Common myeloid progenitor, CD34-positive (primary cell): Measurements from ENCODE around the gene FGFR1OP2.

Experiments used
- CTCF ChIA-PET: fragments of 350-600 bp; sonication (Branson Sonifier 250); formaldehyde crosslinking; loops from one replicate; lab custom pipeline; 2021; ENCODE audit warnings: antibody characterized with exemption; lab: Charles Lee
- POLR2A ChIA-PET: fragments of 350-600 bp; sonication (Branson Sonifier 250); formaldehyde crosslinking; loops from one replicate; lab custom pipeline; 2021; ENCODE audit warnings: antibody characterized with exemption; lab: Charles Lee
- DNase-seq, 3 donors: peaks; one replicate each; pipeline versions ENCODE4 v3.0.0 to v3.0.0-alpha.2; 2013
- H3K27ac ChIP-seq, 2 experiments: 1 replicate in 1 of 2; 2 replicates in 1 of 2; pipeline ENCODE4 v1.7.0; 2013; ENCODE audit warnings: inconsistent platforms in 2 of 2, low read length in 2 of 2, mild to moderate bottlenecking in 2 of 2, low read depth in 1 of 2, moderate library complexity in 1 of 2; ENCODE audit not compliant: severe bottlenecking in 2 of 2, insufficient read depth in 1 of 2, poor library complexity in 1 of 2
- H3K27me3 ChIP-seq, 5 experiments: replicated peaks in 2 of 5; 1 replicate in 3 of 5; 2 replicates in 2 of 5; pipeline versions ENCODE4 v1.6.1 to v1.7.0; 2013; ENCODE audit warnings: low read length in 4 of 5, mild to moderate bottlenecking in 2 of 5, moderate library complexity in 2 of 5, inconsistent platforms in 1 of 5; ENCODE audit not compliant: insufficient read depth in 5 of 5, control insufficient read depth in 4 of 5
- H3K36me3 ChIP-seq, 4 experiments: 1 replicate in 2 of 4; 2 replicates in 2 of 4; pipeline versions ENCODE4 v1.6.1 to v1.7.0; 2013; ENCODE audit warnings: low read length in 3 of 4, control low read depth in 1 of 4, mild to moderate bottlenecking in 1 of 4; ENCODE audit not compliant: control insufficient read depth in 4 of 4, insufficient read depth in 4 of 4
- H3K4me1 ChIP-seq, 4 experiments: 1 replicate in 3 of 4; 2 replicates in 1 of 4; pipeline versions ENCODE4 v1.6.1 to v1.7.1; 2013; ENCODE audit warnings: low read length in 3 of 4, mild to moderate bottlenecking in 3 of 4, control low read depth in 1 of 4, inconsistent platforms in 1 of 4, moderate library complexity in 1 of 4; ENCODE audit not compliant: control insufficient read depth in 4 of 4, insufficient read depth in 4 of 4; ENCODE audit errors: control extremely low read depth in 1 of 4
- H3K4me3 ChIP-seq, 7 experiments: 1 replicate in 4 of 7; 2 replicates in 3 of 7; pipeline versions ENCODE4 v1.5.1 to v1.7.0; 2013; ENCODE audit warnings: mild to moderate bottlenecking in 7 of 7, low read length in 6 of 7, moderate library complexity in 6 of 7, inconsistent platforms in 2 of 7, low read depth in 2 of 7, control low read depth in 1 of 7; ENCODE audit not compliant: insufficient read depth in 4 of 7, control insufficient read depth in 1 of 7; ENCODE audit errors: extremely low read depth in 1 of 7
- H3K9me3 ChIP-seq, 5 experiments: 1 replicate in 4 of 5; 2 replicates in 1 of 5; pipeline versions ENCODE4 v1.6.1 to v1.7.1; 2013; ENCODE audit warnings: low read length in 4 of 5, mild to moderate bottlenecking in 2 of 5, inconsistent platforms in 1 of 5, low read depth in 1 of 5, moderate library complexity in 1 of 5; ENCODE audit not compliant: control insufficient read depth in 4 of 5, insufficient read depth in 2 of 5; ENCODE audit errors: control extremely low read depth in 1 of 5
- WGBS: methylation state at CpG from one replicate; pipeline ENCODE4 v1.1.5; 2013; ENCODE audit not compliant: insufficient coverage; 5-methylcytosine and 5-hydroxymethylcytosine counted together

FGFR1OP2 gene

GRCh38 chr12:26906024-26906423 is 32.2 kb upstream of the FGFR1OP2 start:
- Histone ChIP-seq H3K9me3 (no peaks in the 10 kb centered on the region), H3K4me1 (peaks cover 9 to 24% (median 14%) of the 10 kb centered on the region in 4 experiments), H3K27ac (peak overlapping the region; percentile 14 to 35), H3K27me3 (no peaks in the 10 kb centered on the region), H3K4me3 (no peak overlapping the region), H3K36me3 (peaks cover 2 to 38% (median 30%) of the 10 kb centered on the region in 4 experiments)
- no CpG with 5 or more reads among the region's 1 CpG for WGBS
- ChIA-PET POLR2A (no interaction called here), CTCF (no interaction called here)
- no peak for DNase-seq

DNA sequence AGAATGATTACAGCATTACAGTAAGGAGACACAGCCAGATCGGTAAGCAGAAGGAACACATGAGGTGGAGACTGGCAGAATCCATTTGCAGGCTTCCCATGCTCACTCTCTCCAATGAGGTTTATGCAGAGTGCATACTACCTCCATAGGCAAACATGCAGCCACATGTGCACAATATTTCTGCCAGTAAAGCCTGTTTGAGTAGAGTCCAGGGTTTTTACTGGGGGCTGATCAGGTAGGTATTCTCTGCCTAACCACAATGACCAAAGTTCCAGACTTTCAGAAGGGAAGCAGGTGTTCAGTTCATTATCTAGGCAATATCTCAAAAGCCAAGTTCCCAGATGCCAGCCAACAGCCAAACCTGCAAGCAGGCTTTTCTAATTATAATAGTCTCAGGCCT is 31.6 kb upstream of the FGFR1OP2 start:
- ChIA-PET POLR2A (no interaction called here), CTCF (no interaction called here)
- peaks cover 3 to 42% (median 32%) of the 10 kb centered on the region in 4 experiments for H3K36me3 ChIP-seq
- no CpG with 5 or more reads among the region's 1 CpG for WGBS
- peak overlapping the region in 3 of 7 experiments; percentile 2 to 13 (median 12) for H3K4me3 ChIP-seq
- H3K27ac ChIP-seq: peak overlapping the region; percentile 35 to 69
- H3K9me3 ChIP-seq: no peaks in the 10 kb centered on the region
- peak; percentile 43 to 93 (median 88) for DNase-seq
- H3K4me1 ChIP-seq: peaks cover 9 to 24% (median 14%) of the 10 kb centered on the region in 4 experiments
- no peaks in the 10 kb centered on the region for H3K27me3 ChIP-seq

GRCh38 chr12:26918321-26919215 is 19.7 kb upstream of the FGFR1OP2 start:
- WGBS: 85% methylated on average over 3 of the region's 5 CpGs

DNA sequence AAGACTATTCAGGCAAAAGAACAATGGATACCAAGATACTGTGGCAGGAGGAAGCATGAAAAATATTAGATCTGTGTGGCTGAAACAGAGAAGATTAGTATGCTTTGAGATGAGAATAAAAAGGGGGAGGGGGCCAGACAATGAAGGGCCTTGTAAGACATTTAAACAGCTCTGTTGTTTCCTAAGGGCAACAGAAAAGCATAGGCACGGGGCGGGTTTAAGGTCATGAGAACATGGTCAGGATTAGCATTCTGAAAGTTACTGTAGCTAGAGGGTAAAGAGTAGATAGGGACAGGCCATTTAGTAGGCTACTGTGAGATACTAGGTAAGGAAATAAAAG is 19.1 kb upstream of the FGFR1OP2 start:
- H3K27ac ChIP-seq: no peak overlapping the region
- 100% methylated on average over 2 of the region's 2 CpGs for WGBS
- DNase-seq: no peak
- no peaks in the 10 kb centered on the region for H3K27me3 ChIP-seq
- ChIA-PET CTCF (interaction anchor here (0.6 to 1.8 kb wide), 5 partner anchors 14 to 265 kb away, joined by 3 to 4 read pairs (median 3); no protein-coding TSS in a partner anchor), POLR2A (no interaction called here)
- no peaks in the 10 kb centered on the region for H3K4me1 ChIP-seq
- peaks cover 15 to 66% (median 30%) of the 10 kb centered on the region in 4 experiments for H3K36me3 ChIP-seq
- H3K4me3 ChIP-seq: no peak overlapping the region
- H3K9me3 ChIP-seq: no peaks in the 10 kb centered on the region

More at GRCh38 chr12:26918321-26919215, 19.7 kb upstream of the FGFR1OP2 start:
- no peak for DNase-seq
- Histone ChIP-seq H3K27me3 (no peaks in the 10 kb centered on the region), H3K4me3 (no peak overlapping the region), H3K4me1 (peaks cover 0 to 1% (median 0%) of the 10 kb centered on the region in 4 experiments), H3K36me3 (peaks cover 15 to 66% (median 29%) of the 10 kb centered on the region in 4 experiments), H3K27ac (no peak overlapping the region), H3K9me3 (no peaks in the 10 kb centered on the region)
- ChIA-PET POLR2A (no interaction called here), CTCF (interaction anchor here (0.6 to 1.8 kb wide), 8 partner anchors 9 to 264 kb away, joined by 3 to 4 read pairs (median 3); no protein-coding TSS in a partner anchor)

- Histone ChIP-seq H3K27ac (no peak overlapping the region), H3K36me3 (peaks cover 9 to 69% (median 27%) of the 10 kb centered on the region in 4 experiments), H3K4me3 (no peak overlapping the region), H3K9me3 (no peaks in the 10 kb centered on the region), H3K27me3 (no peaks in the 10 kb centered on the region), H3K4me1 (no peaks in the 10 kb centered on the region)
- ChIA-PET POLR2A (no interaction called here), CTCF (no interaction called here)
- no CpG with 5 or more reads among the region's 3 CpGs for WGBS
- no peak for DNase-seq
These were observed 16.4 kb upstream of the FGFR1OP2 start for GRCh38 chr12:26921886-26922285.

DNA sequence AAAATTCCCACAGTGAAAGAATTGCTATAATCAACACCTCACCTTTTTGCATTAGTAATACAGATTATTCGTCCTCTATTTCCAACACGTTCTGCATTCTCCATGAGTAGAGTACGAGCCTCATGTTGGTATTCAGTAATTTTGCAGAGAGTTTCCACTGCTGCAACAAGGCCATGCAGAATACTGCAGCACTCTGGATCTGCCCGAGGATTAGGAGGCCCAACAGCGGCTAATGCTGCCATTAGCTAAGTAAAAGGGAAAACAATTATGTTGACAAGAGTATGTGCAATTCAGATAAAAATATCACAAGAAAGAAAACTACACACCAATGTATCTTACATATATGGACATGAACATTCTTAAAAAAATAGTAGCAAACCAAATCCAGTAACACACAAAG is 9.6 kb upstream of the FGFR1OP2 start:
- no peaks in the 10 kb centered on the region for H3K27me3 ChIP-seq
- no peaks in the 10 kb centered on the region for H3K4me1 ChIP-seq
- ChIA-PET CTCF (no interaction called here), POLR2A (no interaction called here)
- 100% methylated on average over 3 of the region's 5 CpGs for WGBS
- DNase-seq: no peak
- H3K9me3 ChIP-seq: no peaks in the 10 kb centered on the region
- H3K27ac ChIP-seq: no peak overlapping the region
- H3K36me3 ChIP-seq: peaks cover 13 to 61% (median 37%) of the 10 kb centered on the region in 4 experiments
- H3K4me3 ChIP-seq: no peak overlapping the region

- Histone ChIP-seq H3K4me3 (no peak overlapping the region), H3K9me3 (no peaks in the 10 kb centered on the region), H3K36me3 (peaks cover 15 to 64% (median 36%) of the 10 kb centered on the region in 4 experiments), H3K4me1 (peaks cover 0 to 6% (median 1%) of the 10 kb centered on the region in 4 experiments), H3K27me3 (no peaks in the 10 kb centered on the region), H3K27ac (no peak overlapping the region)
- POLR2A ChIA-PET: no interaction called here
- 71% methylated on average over 1 of the region's 2 CpGs for WGBS
- no peak for DNase-seq
- CTCF ChIA-PET: interaction anchor here (0.7 kb wide), 1 partner anchor 626 kb away, joined by 3 read pairs; no protein-coding TSS in a partner anchor
These were observed 8.7 kb upstream of the FGFR1OP2 start for GRCh38 chr12:26929590-26929989.
